SIG-M5 treated with dmso at 0.1 percent for 504 hours (cell line): ENCODE data around the gene BASP1.
A peak's percentile ranks its signal among the peaks of the same experiment; 100 is the strongest.
"Not testable (repeated sequence)": the region's sequence is repeated elsewhere in the genome, so short reads cannot be mapped to it uniquely, and the experiment has no call there.

Experiments
- DNase-seq: peaks from one replicate; lab custom pipeline; 2025; ENCODE audit not compliant: unreplicated experiment; lab: John Stamatoyannopoulos, UW

BASP1 gene

DNA sequence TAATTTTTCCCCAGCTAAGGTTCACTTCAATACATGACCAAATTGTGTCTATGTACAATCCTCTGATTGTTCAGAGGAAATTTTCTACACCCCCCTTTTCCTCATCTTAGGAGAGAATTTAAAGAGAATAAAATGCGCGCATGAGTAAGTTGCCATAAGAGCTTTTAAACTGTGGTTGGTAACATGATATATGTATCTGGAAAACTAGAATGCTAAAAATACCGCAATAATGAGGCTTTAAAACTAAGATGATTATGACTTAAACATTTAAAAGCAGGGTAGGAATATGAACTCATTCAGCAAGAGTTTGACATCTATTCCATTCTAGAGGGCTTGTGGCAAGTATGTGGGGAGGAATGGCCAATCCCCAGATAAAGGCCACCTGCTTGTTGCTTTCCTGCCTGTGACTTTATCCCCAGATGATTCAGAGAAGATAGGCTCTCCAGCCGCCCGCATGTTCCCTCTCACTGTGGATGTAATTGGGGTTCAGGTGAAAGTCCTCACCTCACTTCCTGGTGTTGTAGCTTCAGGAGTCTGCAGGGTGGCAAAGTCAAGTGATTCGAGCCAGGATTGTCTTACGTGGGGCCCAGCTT lies 26.5 kb upstream of the BASP1 start:
- DNase-seq: no peak

- DNase-seq: not testable (repeated sequence)
Observed at GRCh38 chr5:17191574-17191973, 25.9 kb upstream of the BASP1 start.

GRCh38 chr5:17192191-17192590 lies 25.2 kb upstream of the BASP1 start:
- no peak for DNase-seq

- DNase-seq: no peak
Observed at GRCh38 chr5:17196024-17196423, 21.4 kb upstream of the BASP1 start.

- DNase-seq: no peak
Observed at GRCh38 chr5:17196697-17197096, 20.7 kb upstream of the BASP1 start.

DNA sequence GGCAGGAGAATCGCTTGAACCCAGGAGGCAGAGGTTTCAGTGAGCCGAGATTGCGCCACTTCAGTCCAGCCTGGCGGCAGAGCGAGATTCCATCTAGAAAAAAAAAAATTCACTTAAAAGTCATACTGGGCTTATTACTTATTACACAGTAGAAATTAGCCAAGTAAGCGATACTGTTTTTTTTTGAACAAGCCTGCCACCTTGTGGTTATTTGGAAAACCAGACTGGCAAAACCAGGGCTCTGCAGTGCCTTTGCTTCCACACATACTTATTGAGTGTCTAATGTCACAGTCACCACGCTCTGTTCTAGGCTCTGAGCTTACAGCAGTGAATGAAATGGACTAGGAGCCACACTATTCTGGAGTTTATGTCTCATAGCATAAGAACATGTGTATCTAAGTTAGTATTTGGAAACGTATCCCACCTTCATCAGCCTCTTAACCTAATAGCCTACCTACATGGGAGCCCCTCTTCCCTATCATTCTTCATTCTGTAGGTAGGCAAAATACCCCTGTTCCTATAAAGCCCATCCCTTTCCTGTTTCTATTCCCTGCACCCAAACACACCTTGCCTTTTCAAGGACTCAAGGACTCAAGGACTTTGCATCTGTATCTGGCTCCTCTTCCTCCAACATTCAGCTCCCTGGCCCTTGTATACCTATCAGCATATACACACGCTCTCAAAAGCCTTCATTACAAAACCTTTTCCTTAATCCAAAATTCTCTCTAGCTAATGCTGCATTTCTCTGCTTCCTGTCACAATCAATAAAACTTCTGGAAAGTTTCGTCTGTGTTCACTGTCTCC lies 13.9 kb upstream of the BASP1 start:
- peak; percentile 62 for DNase-seq

GRCh38 chr5:17204133-17204489 lies 13.3 kb upstream of the BASP1 start:
- DNase-seq: no peak

DNA sequence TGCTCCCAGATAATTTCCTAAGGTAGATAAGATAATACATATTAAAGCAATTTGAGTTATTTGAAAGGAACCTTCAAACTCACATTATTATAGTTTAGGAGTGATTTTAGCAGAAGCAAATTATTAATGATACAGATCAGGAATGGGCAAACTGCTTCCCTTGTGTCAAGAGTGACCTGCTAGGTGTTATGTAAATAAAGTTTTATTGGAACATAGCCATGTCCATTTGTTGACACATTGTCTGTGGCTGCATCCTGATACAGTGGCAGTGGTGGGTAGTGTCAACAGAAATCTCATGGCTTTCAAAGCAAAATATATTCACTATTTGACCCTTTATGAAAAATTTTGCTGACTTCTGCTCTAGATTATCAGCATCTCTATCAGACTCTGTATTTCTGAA lies 11.4 kb upstream of the BASP1 start:
- DNase-seq: no peak

- no peak for DNase-seq
Observed at GRCh38 chr5:17212191-17212590, 5.2 kb upstream of the BASP1 start.

GRCh38 chr5:17212996-17213395 lies 4.4 kb upstream of the BASP1 start:
- DNase-seq: no peak

GRCh38 chr5:17213938-17214337 lies 3.5 kb upstream of the BASP1 start:
- no peak for DNase-seq

GRCh38 chr5:17214893-17215292 lies 2.5 kb upstream of the BASP1 start:
- no peak for DNase-seq

- no peak for DNase-seq
Observed at GRCh38 chr5:17215361-17215760, 2.1 kb upstream of the BASP1 start.

DNA sequence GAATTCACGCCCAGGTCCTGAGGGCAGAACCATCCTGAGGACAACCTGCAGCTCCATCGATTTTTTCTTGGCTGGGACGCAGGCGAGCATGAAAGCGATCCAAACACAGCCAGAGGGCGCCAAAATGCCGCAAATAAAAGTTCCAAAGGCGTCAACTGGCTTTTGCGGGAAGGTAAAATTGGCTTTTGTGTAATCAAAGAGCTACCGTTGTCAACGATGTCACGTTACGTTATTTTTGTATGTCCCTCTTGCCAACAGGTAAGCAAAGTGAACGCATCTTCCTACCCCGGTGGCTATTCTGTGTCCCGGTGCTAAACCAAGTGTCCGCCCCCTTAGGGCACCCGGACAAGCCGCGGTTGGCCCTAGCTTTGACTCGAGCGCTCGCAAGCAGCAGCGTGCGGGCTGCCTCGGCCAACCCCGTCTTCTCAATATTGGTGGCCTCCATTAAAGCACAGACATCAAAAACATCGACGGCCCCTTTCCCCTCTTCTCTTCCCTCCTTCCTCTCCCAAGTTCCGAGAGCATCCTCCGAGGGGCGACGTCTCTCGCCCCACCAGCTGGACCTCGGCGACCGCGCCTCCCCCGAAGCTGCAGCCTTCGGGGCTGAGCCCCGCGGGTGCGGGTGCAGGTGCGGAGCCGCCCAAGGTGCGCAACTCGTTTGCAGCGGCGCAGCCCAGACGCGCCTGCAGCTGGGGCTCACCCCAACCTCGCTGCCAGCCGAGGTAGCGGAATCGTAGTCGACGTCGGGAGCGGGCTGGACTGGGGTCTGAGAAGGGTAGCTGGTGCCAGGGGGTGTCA lies 1.1 kb upstream of the BASP1 start:
- peak; percentile 89 for DNase-seq

GRCh38 chr5:17216974-17217492 lies 398 bp upstream of the BASP1 start:
- peak; percentile 28 for DNase-seq

GRCh38 chr5:17218353-17219005 lies 1.0 kb downstream of the BASP1 start:
- DNase-seq: no peak

DNA sequence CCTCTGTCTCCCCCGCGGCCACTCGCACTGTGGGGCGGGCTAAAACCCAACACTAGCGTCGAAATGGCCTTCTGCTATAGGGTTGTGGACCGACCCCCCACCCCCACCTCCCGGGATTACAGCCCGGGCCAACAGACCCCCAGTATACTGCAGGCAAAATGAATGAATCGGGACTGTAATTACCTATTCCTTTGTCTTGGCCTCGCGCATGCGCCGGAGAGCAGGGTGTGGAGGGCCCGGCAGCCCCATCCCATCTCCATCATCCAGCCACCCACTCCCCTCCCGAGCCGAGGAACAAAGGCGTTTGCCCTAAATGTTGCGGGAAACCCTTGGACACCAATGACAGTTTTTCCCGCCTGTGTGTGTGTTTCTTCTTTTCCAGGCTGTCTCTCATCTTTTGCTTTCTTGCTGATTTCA lies 1.6 kb downstream of the BASP1 start:
- DNase-seq: no peak

GRCh38 chr5:17219469-17219868 lies 2.0 kb downstream of the BASP1 start:
- DNase-seq: no peak

GRCh38 chr5:17219992-17220391 lies 2.6 kb downstream of the BASP1 start:
- DNase-seq: no peak

DNA sequence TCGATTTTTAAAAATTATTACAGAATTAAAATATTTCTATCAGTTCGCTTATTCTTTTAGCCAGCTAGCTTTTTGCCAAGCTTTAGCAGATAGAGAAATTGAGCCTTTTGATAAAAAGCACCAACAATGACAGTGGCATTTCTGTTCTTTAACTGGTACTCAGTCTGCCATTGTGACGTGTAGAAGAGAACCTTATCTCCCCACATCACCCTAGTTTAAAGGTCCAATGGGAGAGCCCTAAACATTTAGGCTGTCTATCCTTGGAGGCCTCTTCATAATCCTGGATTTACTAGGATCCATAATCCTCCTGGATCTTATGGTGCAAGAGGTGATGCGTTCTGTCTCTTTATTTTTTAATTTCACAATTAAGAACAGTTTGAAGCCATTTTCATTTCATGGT lies 3.0 kb downstream of the BASP1 start:
- no peak for DNase-seq
